HG03521 (cell line): ENCODE results near the gene DCBLD1.
A peak's percentile ranks its signal among the peaks of the same experiment; 100 is the strongest.

ENCODE experiments used
- ATAC-seq: cut with Tn5 transposase; IDR thresholded peaks from one replicate; pipeline ENCODE4 v1.9.1; 2021; ENCODE audit warnings: mild to moderate bottlenecking, moderate library complexity; ENCODE audit not compliant: unreplicated experiment

The DCBLD1 gene

DNA sequence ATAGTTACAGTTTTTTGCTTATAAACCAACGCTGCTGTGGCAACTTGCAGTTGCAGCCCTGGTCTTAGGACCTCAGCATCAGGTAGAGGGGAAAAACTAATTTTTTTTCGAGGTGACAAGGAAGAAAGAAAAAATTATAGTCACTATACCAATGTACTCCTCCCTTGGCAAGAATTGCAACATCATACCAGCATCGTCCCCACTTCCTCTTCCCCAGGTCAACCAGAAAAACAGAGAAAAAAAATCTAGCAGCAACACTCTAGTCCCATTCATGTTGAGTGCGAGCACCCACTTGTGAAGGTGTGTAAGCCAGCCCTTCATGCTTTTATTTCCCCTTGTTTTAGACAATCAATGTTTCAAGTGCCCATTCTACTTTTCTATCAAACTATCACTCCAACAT is 13.1 kb upstream of the DCBLD1 start:
- ATAC-seq, result no peak

DNA sequence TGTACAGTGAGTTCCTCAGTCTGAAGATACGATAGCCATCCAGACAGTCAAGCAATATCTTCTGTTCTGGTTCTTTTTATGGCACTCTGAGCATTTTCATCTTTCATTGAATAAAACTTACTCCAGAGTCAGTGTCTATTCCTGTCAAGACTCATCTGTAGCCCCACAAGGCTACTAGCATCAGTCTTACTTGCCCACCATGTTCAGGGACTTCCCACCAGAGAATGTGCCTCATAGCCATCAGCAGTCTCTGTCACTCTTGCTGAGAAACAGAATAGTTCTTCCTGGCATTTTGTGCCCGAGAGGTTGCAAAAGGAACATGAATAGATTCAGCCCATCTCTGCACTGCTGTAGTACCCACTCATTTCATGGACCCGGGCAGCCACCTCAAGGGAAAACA is 12.7 kb upstream of the DCBLD1 start:
- ATAC-seq, result no peak

DNA sequence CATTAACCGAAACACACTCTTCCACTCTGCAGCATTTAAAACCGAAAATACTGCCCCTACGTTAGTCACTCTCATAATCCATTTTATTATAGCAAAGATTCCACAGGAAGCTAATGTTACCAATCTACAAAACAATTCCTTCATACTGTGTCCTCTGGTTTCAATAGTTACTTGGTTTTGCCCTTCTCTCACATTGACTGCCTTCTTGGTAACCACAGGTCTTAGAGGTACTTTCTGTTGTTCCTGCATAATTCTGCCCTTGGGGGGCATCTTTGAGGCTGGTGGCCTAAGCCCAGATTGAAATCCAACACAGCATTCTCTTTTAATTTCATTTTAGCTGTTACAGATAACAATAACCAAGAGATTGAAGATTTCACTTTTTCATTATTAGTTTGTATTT is 9.8 kb upstream of the DCBLD1 start:
- ATAC-seq, result no peak

DNA sequence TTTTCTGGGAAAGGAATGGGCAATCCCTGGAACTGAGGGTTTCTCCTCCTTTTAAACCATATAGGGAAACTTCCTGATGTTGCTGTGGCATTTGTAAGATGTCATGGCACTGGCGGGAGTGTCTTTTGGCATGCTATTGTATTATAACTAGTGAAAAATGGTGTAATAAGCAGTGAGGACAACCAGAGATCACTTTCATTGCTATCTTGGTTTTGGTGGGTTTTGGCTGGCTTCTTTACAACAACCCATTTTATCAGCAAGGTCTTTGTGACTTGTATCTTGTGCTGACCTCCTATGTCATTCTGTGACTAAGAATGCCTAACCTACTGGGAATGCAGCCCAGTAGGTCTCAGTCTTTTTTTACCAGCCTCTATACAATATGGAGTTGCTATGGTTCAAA is 9.1 kb upstream of the DCBLD1 start:
- no peak for ATAC-seq

DNA sequence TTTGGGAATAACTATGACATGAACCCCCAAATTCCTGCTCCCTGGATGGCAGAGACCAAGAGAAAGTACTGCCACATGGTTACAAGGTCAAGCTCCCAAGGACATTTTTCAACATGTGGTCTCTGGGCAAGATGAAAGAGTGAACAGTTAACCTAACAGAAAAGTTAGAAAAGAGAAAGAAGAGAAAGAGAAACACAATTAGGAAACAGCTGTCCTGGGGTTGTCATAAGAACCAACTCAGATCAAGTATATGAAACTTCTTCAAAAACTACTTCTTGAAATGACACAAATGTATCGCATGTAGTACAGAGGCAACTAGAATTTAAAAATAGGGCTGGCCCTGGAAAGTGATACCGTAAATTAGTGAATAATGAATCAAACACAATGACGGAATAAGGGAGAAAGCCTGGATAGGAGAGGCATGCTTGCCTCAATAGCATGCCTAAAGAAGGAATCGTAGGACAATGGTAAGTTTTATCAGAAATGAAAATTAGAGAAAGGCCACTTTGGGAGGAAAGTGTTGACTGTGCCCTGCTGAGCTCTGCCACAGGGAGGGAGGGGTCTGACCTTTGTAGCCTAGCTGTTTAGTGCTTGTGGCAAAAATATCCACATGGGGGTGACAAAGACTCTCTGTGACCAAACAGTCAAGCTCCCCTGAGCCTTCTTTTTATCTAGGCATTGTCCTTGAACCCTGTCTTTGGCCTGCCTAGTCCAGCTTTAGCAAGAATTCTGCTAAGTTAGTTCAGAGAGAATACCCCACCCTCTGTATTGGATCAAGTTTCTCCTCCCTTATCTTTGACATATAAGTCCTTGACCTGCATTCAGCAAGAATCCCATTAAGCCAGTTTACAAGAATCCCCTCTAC is 4.3 kb upstream of the DCBLD1 start:
- ATAC-seq, result peak; percentile 17

DNA sequence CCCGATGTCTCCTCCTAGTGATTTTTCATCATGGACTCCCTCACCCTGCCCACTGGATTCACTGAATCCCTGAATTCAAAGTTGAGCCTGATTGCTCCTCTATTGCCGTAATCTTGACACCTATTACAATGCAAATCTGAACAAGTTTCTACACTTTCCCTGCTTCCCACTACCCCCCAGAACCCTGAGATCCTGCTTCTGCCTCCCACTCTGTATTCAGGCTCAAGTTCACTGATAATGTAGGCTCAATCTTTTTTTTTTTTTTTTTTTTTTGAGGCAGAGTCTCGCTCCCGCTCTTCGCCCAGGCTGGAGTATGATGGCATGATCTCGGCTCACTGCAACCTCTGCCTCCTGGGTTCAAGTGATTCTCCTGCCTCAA is 3.6 kb upstream of the DCBLD1 start:
- ATAC-seq, result no peak

DNA sequence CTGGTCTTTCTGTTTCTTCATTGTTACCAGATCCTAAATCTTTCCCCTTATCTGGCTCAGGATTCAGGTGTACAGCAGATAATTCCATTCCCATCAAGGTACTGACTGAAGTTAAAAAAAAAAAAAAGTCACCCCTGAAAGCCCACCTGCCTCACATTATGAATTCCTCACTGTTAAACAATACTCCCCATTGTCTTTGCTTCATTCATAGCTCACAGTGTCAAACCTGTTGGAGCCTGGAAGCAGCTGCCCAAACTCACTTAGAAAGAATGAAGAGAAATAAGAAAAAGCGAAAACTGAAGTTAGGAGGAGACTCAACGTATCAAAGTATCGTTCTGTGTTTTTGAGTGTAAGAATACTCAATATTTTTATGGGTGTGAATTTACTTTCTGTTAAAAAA is 1.8 kb upstream of the DCBLD1 start:
- ATAC-seq, result no peak

DNA sequence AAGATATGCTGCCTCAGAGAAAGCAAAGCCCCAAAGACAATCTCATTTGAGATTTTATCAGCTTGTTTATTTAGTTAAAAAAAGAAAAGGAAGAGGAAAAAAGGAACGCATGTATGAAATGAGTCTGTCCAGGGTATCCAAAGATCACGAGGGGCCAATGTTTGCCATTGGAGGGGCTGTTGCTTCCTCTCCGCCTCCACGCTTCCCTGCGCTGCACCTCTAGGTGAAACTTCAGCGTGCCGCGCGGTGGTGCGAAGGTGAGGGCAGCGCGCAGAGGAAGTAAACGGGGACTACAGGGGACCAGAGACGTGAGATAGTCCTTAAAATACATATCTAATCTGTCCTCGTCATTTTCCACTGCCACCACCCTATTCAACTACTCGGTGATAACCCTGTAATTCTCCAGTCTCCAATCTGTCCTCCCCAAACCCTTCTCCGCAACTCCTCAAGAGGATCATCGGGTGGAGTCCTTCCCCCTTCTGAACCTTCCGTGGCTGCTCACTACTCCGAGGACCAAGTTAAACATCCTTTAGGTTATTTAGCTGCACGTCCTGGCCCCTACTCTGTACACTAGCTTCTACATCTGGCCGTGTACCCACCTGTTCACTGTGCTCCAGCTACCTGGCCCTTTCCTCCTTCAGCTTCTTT is 1.1 kb upstream of the DCBLD1 start:
- no peak for ATAC-seq

DNA sequence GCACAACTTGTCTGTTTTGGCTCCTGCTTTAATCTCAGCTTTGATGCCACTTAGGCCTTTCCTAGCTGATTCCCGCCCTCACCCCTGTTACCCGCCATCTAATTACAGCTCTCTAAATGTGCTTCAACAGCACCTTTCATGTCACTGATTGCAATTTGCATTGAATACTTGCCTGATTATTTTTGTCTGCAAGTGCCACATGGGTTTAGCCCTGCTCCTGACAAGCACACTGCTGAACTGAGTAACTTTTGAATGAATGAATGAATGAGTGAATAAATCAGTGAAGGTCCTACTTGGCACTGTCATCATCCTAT is 591 bp upstream of the DCBLD1 start:
- ATAC-seq, result peak; percentile 0

DNA sequence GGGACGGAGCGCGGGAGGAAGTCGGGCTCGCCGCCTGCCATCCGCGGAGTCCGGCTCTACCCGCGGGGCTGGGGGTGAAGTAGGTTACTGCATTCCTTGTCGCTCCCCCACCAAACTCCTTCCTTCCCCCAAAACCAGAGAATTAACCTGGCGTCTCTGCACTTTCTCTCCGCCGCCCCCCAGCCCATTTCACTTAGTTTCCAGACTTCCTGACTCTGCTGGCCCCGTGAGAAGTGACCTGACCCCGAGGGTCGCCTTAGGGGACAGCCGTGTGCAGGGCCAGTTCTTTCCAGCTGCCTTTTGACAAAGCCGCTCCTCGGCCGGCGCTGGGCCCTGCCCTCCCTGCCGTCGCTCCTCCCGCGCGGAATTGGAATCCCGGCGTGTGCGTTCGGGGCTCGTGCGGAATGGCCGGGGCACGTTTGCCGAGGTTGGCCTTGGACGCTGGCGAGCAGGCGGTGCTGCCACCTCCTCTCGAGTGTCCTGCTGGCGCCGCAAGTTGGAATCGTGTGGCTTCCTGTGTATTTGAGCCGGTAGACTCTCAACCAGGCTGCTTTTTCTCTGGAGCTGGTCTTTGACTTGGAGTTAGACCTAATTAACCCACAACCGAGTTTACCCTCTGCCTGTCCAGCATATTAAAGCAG is 650 bp downstream of the DCBLD1 start:
- ATAC-seq, result no peak

DNA sequence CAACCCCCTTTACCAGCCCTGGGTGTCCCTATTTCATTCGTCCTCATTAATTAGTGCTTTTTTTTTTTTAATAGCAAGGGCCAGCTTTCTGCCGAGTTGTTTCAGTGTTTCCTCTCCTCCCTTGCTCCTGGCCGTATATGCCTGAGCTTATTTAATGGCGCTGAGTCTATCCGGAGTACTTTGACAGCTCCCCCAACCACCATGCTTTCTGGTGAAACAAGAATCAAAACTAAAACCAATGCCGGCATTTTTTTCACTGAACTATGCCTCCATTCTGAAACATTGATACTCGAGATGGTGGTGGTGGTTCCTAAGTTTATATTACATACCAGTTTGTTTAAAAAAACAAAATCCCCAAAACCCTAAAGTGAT is 1.2 kb downstream of the DCBLD1 start:
- ATAC-seq, result no peak

DNA sequence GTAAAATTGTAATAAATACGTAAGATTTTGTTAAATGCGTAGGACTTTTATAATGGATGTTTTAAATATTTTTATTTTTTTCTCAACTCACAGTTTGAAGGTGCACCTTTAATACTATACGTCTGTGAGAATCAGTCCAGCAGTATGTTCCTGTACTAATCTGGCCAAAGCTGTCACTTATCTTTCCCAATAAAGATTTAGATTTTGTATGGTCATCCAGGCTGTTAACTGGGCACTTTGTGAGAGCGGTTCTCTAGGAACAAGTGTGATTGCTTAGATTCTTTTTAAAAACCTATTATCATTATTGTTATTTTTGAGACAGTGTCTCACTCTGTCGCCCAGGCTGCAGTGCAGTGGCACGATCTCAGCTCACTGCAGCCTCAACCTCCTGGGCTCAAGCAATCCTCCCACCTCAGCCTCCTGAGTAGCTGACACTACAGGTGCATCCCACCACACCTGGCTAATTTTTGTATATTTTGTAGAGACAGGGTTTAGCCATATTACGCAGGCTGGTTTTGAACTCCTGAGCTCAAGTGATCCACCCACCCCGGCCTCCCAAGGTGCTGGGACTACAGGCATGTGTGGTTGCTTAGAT is 1.7 kb downstream of the DCBLD1 start:
- no peak for ATAC-seq

DNA sequence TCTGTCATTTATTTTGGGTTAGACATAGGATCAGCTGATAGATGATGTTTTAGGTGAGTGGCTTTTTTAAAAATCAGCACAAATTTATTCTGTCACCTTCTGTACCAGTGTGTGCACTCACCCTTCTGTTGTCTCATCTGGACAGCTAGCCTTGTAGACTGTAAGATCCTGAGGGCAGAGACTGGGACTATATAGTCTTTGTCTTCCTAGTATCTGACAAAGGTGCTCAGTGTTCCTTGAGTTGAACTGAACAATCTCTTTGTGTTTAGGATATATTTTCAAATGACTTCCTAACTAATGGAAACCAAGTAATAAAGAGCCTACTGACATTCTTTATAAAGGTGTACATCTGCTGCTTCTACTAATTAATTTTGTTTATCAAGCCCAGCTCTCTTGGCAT is 3.0 kb downstream of the DCBLD1 start:
- ATAC-seq, result no peak

DNA sequence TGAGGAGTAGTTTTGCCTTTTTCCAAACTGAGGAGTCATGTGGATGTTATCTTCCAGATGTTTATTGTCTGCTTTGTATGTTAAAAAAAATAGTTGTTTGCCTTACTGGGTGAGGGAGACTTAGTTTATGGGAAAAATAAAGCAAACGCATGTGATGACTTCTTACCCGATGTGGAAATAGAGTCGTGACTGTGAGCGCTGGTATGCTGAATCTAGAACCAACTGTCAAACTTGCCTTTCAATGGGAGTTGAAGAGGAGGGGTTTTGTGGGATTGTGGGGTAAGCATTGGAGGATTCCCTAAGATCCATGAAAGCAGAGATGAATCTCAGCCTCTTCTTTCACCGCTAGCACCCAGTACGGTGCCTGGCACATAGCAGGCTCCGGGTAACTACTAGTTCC is 5.3 kb downstream of the DCBLD1 start:
- no peak for ATAC-seq

DNA sequence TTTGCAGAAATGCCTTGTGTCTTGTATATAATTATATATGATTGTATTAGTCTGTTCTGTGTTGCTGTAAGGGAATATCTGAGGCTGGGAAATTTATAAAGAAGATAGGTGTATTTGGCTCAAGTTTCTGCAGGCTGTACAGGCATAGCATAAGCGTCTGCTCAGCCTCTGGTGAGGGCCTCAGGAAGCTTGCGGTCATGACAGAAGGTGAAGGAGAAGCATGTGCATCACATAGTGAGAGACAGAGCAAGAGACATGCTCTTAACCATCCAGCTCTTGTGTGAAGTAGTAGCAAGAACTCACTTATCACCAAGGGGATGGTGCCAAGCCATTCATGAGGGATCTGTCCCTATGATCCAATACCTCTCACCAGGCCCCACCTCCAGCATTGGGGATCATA is 6.5 kb downstream of the DCBLD1 start:
- ATAC-seq, result no peak

DNA sequence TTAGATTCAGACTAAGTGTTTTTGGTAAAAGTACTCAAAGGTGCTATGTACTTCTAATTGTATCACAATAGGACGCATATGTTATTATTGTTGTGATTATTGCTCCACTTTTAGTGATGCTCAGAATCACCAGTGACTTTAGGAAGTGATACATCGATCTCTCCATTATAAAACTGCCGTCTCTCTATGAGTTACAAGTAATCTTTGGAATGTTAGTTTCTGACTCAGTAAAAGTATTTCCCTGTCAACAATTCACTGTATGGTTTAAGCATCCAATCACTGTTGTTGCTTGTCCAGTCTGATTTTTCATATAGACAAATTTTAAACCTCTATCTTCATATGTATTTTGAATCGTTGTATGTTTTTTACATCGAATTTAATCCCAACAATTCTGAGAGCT is 9.4 kb downstream of the DCBLD1 start:
- ATAC-seq, result no peak

DNA sequence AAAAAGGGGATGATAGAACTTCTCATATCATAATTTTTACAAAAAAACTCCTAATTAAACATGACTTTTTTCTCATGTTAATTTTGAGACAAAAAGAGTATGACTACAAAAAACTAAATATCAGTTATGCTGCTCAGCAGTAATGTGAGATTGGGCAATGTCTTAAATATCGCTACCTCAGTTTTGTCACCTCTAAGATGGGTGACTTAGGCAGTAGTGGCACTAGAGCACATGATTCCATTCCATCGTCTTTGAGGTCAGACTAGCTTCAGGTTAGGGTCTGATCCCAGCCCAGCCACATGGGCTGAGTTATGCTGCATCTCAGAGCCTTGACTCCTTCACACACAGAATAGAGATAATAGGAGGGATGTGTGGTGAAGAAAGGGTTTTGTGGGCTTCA is 11.0 kb downstream of the DCBLD1 start:
- no peak for ATAC-seq

DNA sequence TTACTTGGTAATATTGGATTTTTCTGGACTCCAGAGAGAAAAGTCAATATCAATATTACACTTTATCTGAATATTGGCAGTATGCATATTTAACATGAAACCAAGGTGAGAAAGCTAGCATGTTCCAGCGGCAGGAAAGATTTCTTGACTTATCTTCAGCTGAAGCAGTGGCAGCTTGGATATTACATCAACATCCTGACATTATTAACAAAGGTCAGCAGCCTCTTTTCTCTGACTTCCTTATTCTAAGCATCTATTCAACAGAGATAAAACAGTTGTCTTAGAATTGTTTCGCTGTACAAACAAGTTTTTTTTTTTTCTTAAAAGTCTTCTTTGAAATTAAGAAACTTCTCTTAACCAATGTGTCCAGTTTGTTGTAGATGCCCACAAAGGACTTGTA is 11.8 kb downstream of the DCBLD1 start:
- ATAC-seq, result no peak

DNA sequence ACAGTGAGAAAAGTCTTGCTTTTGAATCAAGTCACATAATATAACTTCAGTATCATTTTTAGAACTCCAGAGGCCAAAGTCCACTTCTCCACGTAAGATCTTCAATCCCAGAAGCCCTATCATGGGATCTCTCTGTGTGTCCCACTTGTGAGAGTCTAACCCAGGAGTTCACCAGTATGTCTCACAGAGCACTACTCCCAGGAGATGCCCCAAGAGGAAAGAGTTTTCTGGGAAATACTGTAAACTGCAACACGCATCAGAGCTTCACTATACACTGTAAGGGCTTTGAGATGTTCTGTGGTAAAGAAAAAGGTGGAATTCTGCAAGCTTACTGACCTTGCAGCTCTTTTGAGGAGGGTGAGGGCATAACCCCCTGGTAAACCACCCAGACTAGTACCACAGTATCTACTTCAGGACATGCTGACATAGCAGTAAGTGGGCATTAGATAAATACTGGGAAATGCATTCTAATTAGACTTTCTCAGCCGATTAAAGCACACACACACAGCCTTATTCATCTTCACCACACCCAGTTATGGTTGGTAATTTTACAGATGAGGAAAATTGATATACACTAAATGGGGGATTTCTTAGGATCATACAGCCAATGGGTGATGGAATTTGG is 12.3 kb downstream of the DCBLD1 start:
- no peak for ATAC-seq

DNA sequence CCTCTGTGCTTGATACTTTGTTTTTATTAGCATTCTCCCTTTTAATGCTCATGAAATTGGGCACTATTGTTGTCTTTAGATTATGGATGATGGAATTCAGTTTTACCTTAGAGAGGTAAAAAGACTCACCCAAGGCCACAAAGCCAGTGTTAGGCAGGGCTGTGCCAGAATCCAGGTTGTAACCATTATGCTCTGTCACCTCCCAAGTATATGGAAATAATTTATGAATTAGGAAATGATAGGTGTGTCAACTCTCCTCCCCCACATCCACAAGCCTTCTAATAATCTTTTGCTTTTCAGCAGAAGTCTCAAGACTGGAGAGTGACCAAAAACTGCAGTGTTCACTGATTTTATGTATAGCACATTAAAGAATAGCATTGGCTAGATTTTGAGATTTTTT is 13.0 kb downstream of the DCBLD1 start:
- no peak for ATAC-seq

DNA sequence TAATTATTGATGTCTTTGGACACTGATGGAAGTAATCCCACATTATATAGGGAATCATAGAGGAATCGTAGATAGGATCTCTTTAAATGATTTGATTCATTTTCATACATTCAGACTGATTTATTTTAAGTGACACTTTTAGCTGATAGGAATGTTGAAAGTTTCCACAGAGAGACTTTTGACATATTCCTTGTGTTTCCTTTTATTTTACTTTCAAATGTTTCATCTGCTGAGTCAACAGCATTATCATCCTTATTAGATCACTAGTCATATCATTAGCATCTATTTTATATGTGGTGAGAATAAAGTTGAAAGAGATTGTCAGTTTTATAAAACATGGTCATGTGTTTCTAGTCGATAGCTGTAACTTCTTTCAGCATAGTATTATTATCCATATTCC is 13.4 kb downstream of the DCBLD1 start:
- ATAC-seq, result no peak
